Heart left ventricle (tissue), 16 donors: ENCODE measurements around the gene TBC1D21. TPM values are rescaled to one million over a fixed set of nuclear protein-coding genes. Genes with fewer than 3 reads are reported as not detected.

ENCODE experiments used
- ATAC-seq, 4 donors: fragments of 200-7000 bp; cut with Tn5 transposase; one replicate each; pipeline ENCODE4 v1.9.1; 2020 to 2022; ENCODE audit warnings: moderate library complexity in 4 of 4, mild to moderate bottlenecking in 3 of 4, moderate number of reproducible peaks in 1 of 4
- DNase-seq, 5 donors: peaks; one replicate each; pipeline ENCODE4 v3.0.0-alpha.2; 2020
- H3K27ac ChIP-seq, 12 donors: fragments of 200-600 bp; sonication (generic) in 4 of 12; one replicate each; pipeline versions ENCODE4 v1.5.0 to v1.8.0; 2016 to 2022; ENCODE audit warnings: mild to moderate bottlenecking in 2 of 12
- H3K27me3 ChIP-seq, 9 donors: fragments of 200-600 bp; sonication (generic) in 2 of 9; one replicate each; pipeline versions ENCODE4 v1.5.1 to v1.8.0; 2016 to 2022; ENCODE audit warnings: mild to moderate bottlenecking in 3 of 9
- H3K36me3 ChIP-seq, 9 donors: fragments of 200-600 bp; sonication (generic) in 2 of 9; one replicate each; pipeline versions ENCODE4 v1.5.0 to v1.8.0; 2018 to 2022; ENCODE audit warnings: mild to moderate bottlenecking in 2 of 9
- H3K4me1 ChIP-seq, 12 donors: fragments of 200-600 bp; sonication (generic) in 4 of 12; one replicate each; pipeline versions ENCODE4 v1.5.0 to v1.8.0; 2016 to 2022; ENCODE audit warnings: mild to moderate bottlenecking in 3 of 12
- H3K4me3 ChIP-seq, 12 donors: fragments of 200-600 bp; sonication (generic) in 4 of 12; one replicate each; pipeline versions ENCODE4 v1.5.0 to v1.8.0; 2017 to 2022; ENCODE audit warnings: mild to moderate bottlenecking in 9 of 12, moderate library complexity in 4 of 12
- H3K9me3 ChIP-seq, 12 donors: fragments of 200-600 bp; sonication (generic) in 4 of 12; one replicate each; pipeline versions ENCODE4 v1.5.0 to v1.8.0; 2016 to 2022; ENCODE audit warnings: mild to moderate bottlenecking in 1 of 12
- POLR2A ChIP-seq, 2 donors: fragments of 450-650 bp; IDR thresholded peaks; one replicate each; pipeline ENCODE4 v1.6.1; 2017; ENCODE audit warnings: antibody characterized with exemption in 2 of 2, mild to moderate bottlenecking in 2 of 2, moderate library complexity in 2 of 2
- WGBS, 4 donors: extraction: QIAGEN DNeasy Blood & Tissue Kit in 2 of 4; methylation state at CpG; one replicate each; pipeline versions ENCODE4 v1.1.5 to v1.1.7; 2013 to 2018; 5-methylcytosine and 5-hydroxymethylcytosine counted together
- intact Hi-C, 10 donors: fragments of 100-400 bp; cut with DNase I; formaldehyde crosslinking; loops; one replicate each; pipeline versions ENCODE4 v1.11.1 to v1.14.2; 2022
- polyA plus RNA-seq, 2 donors: library from polyadenylated mRNA; stranded (reverse); fragments of 200-250 nt; gene quantifications; one replicate each; pipeline ENCODE4 v1.2.3, GENCODE V29; 2013
- total RNA-seq, 9 donors: library from RNA; depleted of rRNA in 2 of 9; stranded (reverse); fragments of >200 nt in 2 of 9; fragmentation: NEBNext Ultra II Directional in 3 of 9; extraction: Animal tissue kit (Norgen Biotek cat#: 25700) in 3 of 9; gene quantifications; one replicate each; pipeline versions ENCODE4 v1.1.0 to v1.2.4, GENCODE V29; 2016 to 2023
- TF ChIP-seq, protein P1 (sequence below), 12 donors: fragments of 200-600 bp; sonication (generic) in 4 of 12; IDR thresholded peaks; one replicate each; pipeline versions ENCODE4 v1.5.0 to v1.8.0; 2018 to 2022; ENCODE audit warnings: antibody characterized with exemption in 12 of 12, mild to moderate bottlenecking in 5 of 12
- donor health status: ischemic (EF 13 %, LVEDD 7.1; RV severe dilation, severe dysfunction).
- donor health status: healthy with polysubstance abuse.
- donor health status: DM: no; HTN: yes; CAD: no.
- donor health status: DM: no; HTN: no; CAD: no.
- donor health status: ischemic (EF 25% LVEDD 6.9; RV normal size, moderate dysfunction).
- donor health status: ischemic (EF 25% LVEDD 5.7; RV mildly dilated, moderate dysfunction).
- donor health status: healthy.
- donor health status: DM: yes; HTN: yes; CAD: no.
- donor health status: ischemic (EF 35%, LVEDD 5.7; RV mildly dilated, moderate dysfunction).
- donor health status: nonischemic (EF 11% LVEDD 7.7; RV severe dilation, severe dysfunction).
- donor health status: DM: yes; HTN: yes; CAD: no.
- donor health status: PGD.
- donor health status: ischemic (EF 29% LVEDD 5.4; RV normal size, mild dysfunction).
- donor health status: nonischemic (EF 23%, LVEDD 6.1; RV moderate dilation, normal function).

The TBC1D21 gene
- total and polyA plus RNA-seq, 11 donors: not detected

DNA sequence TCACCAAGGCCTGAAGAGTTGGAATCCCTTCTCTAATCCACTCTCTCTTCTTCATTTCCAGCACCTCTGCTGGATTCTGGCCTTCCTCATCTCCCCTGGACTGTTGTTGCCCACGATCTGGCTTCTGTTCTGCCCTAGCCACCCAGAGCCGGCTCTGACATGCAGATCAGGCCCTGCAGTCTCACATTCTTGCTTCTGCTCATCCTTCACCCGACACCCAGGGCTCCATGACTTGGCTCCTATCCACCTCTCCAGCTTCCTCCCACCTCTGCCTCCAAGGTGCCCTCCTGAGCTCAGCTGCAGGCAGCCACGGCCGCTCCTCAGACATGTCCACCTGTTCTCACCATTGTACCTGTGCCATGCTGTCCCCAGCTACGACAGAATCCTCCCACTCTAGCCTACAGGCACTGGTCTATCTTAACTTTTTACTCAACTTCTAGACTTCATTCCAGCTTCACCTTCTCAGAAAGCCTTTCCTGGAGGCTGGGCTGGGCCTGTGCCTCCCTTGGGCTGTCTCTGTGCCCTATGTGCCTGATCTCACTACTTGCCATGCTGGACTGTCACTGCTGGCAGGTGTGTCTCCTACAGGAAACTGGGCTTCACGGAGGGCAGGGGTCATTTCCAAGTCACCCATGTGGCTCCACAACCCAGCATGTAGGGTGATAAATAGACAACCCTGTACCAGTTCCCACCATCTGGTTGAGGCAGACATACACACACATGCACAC, 16.0 kb upstream of the TBC1D21 start:
- intact Hi-C loops: no loop called here
- no peak for DNase-seq
- Histone ChIP-seq H3K27ac (no peak overlapping the region), H3K27me3 (peaks cover 0 to 4% (median 0%) of the 10 kb centered on the region in 9 donors), H3K4me3 (no peak overlapping the region), H3K36me3 (no peaks in the 10 kb centered on the region), H3K9me3 (no peaks in the 10 kb centered on the region), H3K4me1 (peaks cover 0 to 10% (median 0%) of the 10 kb centered on the region in 12 donors)
- TF ChIP-seq POLR2A (IDR thresholded peaks at IDR 0.05): no peak
- TF ChIP-seq, protein P1, sequence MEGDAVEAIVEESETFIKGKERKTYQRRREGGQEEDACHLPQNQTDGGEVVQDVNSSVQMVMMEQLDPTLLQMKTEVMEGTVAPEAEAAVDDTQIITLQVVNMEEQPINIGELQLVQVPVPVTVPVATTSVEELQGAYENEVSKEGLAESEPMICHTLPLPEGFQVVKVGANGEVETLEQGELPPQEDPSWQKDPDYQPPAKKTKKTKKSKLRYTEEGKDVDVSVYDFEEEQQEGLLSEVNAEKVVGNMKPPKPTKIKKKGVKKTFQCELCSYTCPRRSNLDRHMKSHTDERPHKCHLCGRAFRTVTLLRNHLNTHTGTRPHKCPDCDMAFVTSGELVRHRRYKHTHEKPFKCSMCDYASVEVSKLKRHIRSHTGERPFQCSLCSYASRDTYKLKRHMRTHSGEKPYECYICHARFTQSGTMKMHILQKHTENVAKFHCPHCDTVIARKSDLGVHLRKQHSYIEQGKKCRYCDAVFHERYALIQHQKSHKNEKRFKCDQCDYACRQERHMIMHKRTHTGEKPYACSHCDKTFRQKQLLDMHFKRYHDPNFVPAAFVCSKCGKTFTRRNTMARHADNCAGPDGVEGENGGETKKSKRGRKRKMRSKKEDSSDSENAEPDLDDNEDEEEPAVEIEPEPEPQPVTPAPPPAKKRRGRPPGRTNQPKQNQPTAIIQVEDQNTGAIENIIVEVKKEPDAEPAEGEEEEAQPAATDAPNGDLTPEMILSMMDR (IDR thresholded peaks at IDR 0.05): no peak
- WGBS, 4 donors: 69 to 78% (median 72%) methylated on average over 7 of the region's 7 CpGs
- ATAC-seq: no peak

DNA sequence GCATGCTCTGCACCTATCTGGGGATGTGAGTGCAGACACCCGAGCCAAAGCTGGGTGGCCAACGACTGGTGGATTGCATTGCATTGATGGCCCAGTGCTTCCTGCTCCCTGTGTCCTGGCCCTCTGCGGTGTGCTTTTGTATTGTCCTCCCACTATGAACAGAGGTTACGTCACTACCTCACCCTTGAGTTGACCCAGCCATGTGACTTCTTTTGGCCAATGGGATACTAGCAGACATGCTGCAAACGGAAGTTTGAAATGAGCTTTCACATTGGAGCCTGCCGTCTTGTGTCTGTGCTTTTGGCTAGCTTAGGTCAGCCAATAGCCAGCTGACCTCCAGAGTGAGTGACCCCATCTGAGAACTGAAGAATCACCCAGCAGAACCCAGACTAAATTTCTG, 15.3 kb upstream of the TBC1D21 start:
- intact Hi-C loops: no loop called here
- 80 to 90% (median 85%) methylated on average over 6 of the region's 6 CpGs for WGBS, 4 donors
- no peak overlapping the region for H3K4me3 ChIP-seq
- DNase-seq (no peak), ATAC-seq (no peak)
- no peak overlapping the region for H3K27ac ChIP-seq
- H3K9me3 ChIP-seq: no peaks in the 10 kb centered on the region
- TF ChIP-seq, protein P1 (IDR thresholded peaks at IDR 0.05): no peak
- no peak for TF ChIP-seq POLR2A (IDR thresholded peaks at IDR 0.05)
- peaks cover 0 to 4% (median 0%) of the 10 kb centered on the region in 9 donors for H3K27me3 ChIP-seq
- H3K36me3 ChIP-seq: no peaks in the 10 kb centered on the region
- H3K4me1 ChIP-seq: peaks cover 0 to 10% (median 0%) of the 10 kb centered on the region in 12 donors

DNA sequence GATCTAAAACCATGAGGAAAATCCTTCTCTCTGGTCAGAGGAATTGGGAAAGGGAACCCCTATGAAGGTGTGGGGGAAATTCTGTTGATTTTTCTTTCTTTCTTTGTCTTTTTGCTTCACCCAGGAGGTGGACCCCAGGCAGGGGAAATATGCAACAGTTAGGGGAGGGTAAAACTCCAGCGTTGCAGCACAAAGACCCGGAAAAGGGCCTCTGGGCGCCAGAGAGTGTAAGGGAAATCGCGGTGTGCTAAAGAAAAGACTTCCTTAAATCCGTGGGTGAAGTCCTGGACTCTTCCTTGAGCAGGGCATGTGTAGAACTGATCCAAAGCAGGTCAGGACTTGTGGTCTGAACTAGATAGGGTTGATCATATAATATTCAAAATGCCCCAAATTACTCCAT, 11.1 kb upstream of the TBC1D21 start:
- peaks cover 0 to 13% (median 0%) of the 10 kb centered on the region in 12 donors for H3K4me1 ChIP-seq
- no peaks in the 10 kb centered on the region for H3K36me3 ChIP-seq
- intact Hi-C loops: loop anchor here in 1 of 10 donors (10.0 kb wide), 1 partner anchor 137 kb away; no protein-coding TSS in a partner anchor
- no peak for ATAC-seq
- no peak overlapping the region for H3K4me3 ChIP-seq
- no peak for TF ChIP-seq POLR2A (IDR thresholded peaks at IDR 0.05)
- TF ChIP-seq, protein P1 (IDR thresholded peaks at IDR 0.05): no peak
- peaks cover 0 to 4% (median 0%) of the 10 kb centered on the region in 12 donors for H3K9me3 ChIP-seq
- WGBS, 4 donors: 29 to 40% (median 33%) methylated on average over 6 of the region's 6 CpGs
- H3K27ac ChIP-seq: no peak overlapping the region
- peaks cover 0 to 2% (median 0%) of the 10 kb centered on the region in 9 donors for H3K27me3 ChIP-seq
- no peak for DNase-seq

DNA sequence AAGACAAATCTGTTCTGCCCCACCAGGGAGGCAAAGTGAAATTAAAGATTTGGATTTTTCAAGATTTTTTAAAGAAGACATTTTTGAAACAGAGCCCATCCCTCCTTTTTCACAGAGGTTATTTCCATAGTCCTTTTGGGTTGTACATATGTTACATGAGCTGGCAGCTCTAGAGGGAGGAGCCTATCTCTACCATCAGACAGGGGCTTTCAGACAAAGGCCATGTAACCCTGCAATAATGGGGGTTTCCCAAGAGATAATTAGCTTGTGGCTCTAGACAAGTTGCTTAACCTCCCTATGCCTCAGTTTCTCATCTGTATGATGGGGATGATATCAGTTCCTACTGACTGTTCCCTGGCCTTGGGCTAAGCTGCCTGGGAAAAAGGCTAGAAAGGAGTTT, 8.0 kb upstream of the TBC1D21 start:
- peaks cover 0 to 17% (median 0%) of the 10 kb centered on the region in 12 donors for H3K4me1 ChIP-seq
- TF ChIP-seq POLR2A (IDR thresholded peaks at IDR 0.05): no peak
- TF ChIP-seq, protein P1 (IDR thresholded peaks at IDR 0.05): no peak
- H3K36me3 ChIP-seq: no peaks in the 10 kb centered on the region
- H3K9me3 ChIP-seq: peaks cover 0 to 4% (median 0%) of the 10 kb centered on the region in 12 donors
- no peak overlapping the region for H3K27ac ChIP-seq
- ATAC-seq (no peak), DNase-seq (no peak)
- intact Hi-C loops: loop anchor here in 1 of 10 donors (10.0 kb wide), 1 partner anchor 141 kb away; no protein-coding TSS in a partner anchor
- H3K4me3 ChIP-seq: no peak overlapping the region
- peaks cover 0 to 5% (median 0%) of the 10 kb centered on the region in 9 donors for H3K27me3 ChIP-seq
